Hepatocyte (in vitro differentiated cells): Measurements from ENCODE around the gene DOK5. TPM values are rescaled to one million over a fixed set of nuclear protein-coding genes. Genes with fewer than 3 reads are reported as not detected.

Experiments
- DNase-seq: peaks from one replicate; pipeline ENCODE4 v3.0.0-alpha.2; 2016; ENCODE audit warnings: low spot score
- H2AFZ ChIP-seq: fragments of 200-600 bp; sonication (generic); 2 replicates; pipeline ENCODE4 v1.6.0; 2016; ENCODE audit warnings: antibody characterized with exemption, mild to moderate bottlenecking
- H3K27ac ChIP-seq: fragments of 200-600 bp; sonication (generic); 2 replicates; pipeline ENCODE4 v1.5.1; 2016; ENCODE audit warnings: mild to moderate bottlenecking
- H3K27me3 ChIP-seq: fragments of 200-600 bp; sonication (generic); 2 replicates; pipeline ENCODE4 v1.6.1; 2016
- H3K36me3 ChIP-seq: fragments of 200-600 bp; sonication (generic); replicated peaks from 2 replicates; pipeline ENCODE4 v1.5.1; 2016; ENCODE audit warnings: low read depth; ENCODE audit not compliant: insufficient read depth
- H3K4me1 ChIP-seq: fragments of 200-600 bp; sonication (generic); 2 replicates; pipeline ENCODE4 v1.5.1; 2016; ENCODE audit warnings: mild to moderate bottlenecking, moderate library complexity; ENCODE audit not compliant: insufficient read depth
- H3K4me2 ChIP-seq: fragments of 200-600 bp; sonication (generic); 2 replicates; pipeline ENCODE4 v1.6.0; 2016
- H3K4me3 ChIP-seq: fragments of 200-600 bp; sonication (generic); 2 replicates; pipeline ENCODE4 v1.5.1; 2016; ENCODE audit warnings: mild to moderate bottlenecking
- H3K79me2 ChIP-seq: fragments of 200-600 bp; sonication (generic); 2 replicates; pipeline ENCODE4 v1.6.0; 2017; ENCODE audit warnings: mild to moderate bottlenecking
- H3K9me2 ChIP-seq: fragments of 200-600 bp; sonication (generic); replicated peaks from 2 replicates; pipeline ENCODE4 v1.6.0; 2017; ENCODE audit warnings: mild to moderate bottlenecking; ENCODE audit not compliant: insufficient read depth
- H3K9me3 ChIP-seq: fragments of 200-600 bp; sonication (generic); 2 replicates; pipeline ENCODE4 v1.5.1; 2016; ENCODE audit warnings: low read depth, mild to moderate bottlenecking
- H4K20me1 ChIP-seq: fragments of 200-600 bp; sonication (generic); 2 replicates; pipeline ENCODE4 v1.6.0; 2016; ENCODE audit warnings: mild to moderate bottlenecking; ENCODE audit not compliant: insufficient read depth, poor library complexity, severe bottlenecking
- EZH2 ChIP-seq: fragments of 200-600 bp; sonication (generic); IDR thresholded peaks from 2 replicates; pipeline ENCODE4 v1.6.1; 2016; ENCODE audit warnings: antibody characterized with exemption, mild to moderate bottlenecking, borderline replicate concordance
- EZH2phosphoT487 ChIP-seq: fragments of 200-600 bp; sonication (generic); IDR thresholded peaks from one replicate; pipeline ENCODE4 v1.6.1; 2018; ENCODE audit warnings: antibody characterized with exemption, mild to moderate bottlenecking, low read depth, moderate library complexity; ENCODE audit not compliant: unreplicated experiment, severe bottlenecking
- WGBS: methylation state at CpG from one replicate; pipeline ENCODE4 v1.1.6; 2016; ENCODE audit warnings: low lambda C conversion rate; ENCODE audit errors: missing lambda C conversion rate; 5-methylcytosine and 5-hydroxymethylcytosine counted together
- polyA plus RNA-seq: library from polyadenylated mRNA; unstranded; fragments of >200 nt; fragmentation: Nextera tagmentation; extraction: Ambion mirVana; gene quantifications from 2 replicates; pipeline ENCODE4 v1.2.1, GENCODE V29; 2016
- total RNA-seq: library from RNA; depleted of rRNA; stranded (reverse); fragments of >200 nt; gene quantifications from 2 replicates; pipeline ENCODE4 v1.2.3, GENCODE V29; 2014
- TF ChIP-seq, protein P1 (sequence below): fragments of 200-600 bp; sonication (generic); IDR thresholded peaks from 2 replicates; pipeline ENCODE4 v1.5.1; 2016; ENCODE audit warnings: antibody characterized with exemption, mild to moderate bottlenecking; ENCODE audit not compliant: poor library complexity

Gene DOK5
- total and polyA plus RNA-seq, 2 experiments from 2014 or later: 7.0 to 7.5 TPM

DNA sequence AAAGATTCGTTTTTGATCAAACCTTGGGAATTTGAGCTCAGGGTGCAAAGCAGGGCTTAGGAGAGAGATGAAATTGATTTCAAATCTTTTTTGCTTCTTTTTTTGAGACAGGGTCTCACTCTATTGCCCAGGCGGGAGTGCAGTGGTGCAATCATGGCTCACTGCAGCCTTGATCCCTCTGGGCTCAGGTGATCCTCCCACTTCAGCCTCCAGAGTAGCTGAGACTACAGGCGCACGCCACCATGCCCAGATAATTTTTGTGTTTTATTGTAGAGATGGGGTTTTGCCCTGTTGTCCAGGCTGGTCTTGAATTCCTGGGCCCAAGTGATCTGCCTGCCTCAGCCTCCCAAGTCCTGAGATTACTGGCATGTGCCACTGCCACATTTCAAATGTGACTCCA is 58.7 kb downstream of the DOK5 start:
- Histone ChIP-seq H3K79me2 (no peaks in the 10 kb centered on the region), H2AFZ (no peak overlapping the region), H3K27ac (no peak overlapping the region), H3K9me3 (no peaks in the 10 kb centered on the region), H3K4me1 (no peaks in the 10 kb centered on the region), H3K4me2 (no peak overlapping the region), H4K20me1 (no peaks in the 10 kb centered on the region), H3K4me3 (no peak overlapping the region), H3K9me2 (no peaks in the 10 kb centered on the region), H3K36me3 (no peaks in the 10 kb centered on the region), H3K27me3 (no peaks in the 10 kb centered on the region)
- WGBS: 94% methylated on average over 4 of the region's 4 CpGs
- TF ChIP-seq EZH2 (no peak), EZH2phosphoT487 (no peak)
- TF ChIP-seq, protein P1, sequence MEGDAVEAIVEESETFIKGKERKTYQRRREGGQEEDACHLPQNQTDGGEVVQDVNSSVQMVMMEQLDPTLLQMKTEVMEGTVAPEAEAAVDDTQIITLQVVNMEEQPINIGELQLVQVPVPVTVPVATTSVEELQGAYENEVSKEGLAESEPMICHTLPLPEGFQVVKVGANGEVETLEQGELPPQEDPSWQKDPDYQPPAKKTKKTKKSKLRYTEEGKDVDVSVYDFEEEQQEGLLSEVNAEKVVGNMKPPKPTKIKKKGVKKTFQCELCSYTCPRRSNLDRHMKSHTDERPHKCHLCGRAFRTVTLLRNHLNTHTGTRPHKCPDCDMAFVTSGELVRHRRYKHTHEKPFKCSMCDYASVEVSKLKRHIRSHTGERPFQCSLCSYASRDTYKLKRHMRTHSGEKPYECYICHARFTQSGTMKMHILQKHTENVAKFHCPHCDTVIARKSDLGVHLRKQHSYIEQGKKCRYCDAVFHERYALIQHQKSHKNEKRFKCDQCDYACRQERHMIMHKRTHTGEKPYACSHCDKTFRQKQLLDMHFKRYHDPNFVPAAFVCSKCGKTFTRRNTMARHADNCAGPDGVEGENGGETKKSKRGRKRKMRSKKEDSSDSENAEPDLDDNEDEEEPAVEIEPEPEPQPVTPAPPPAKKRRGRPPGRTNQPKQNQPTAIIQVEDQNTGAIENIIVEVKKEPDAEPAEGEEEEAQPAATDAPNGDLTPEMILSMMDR: no peak
- DNase-seq: no peak

DNA sequence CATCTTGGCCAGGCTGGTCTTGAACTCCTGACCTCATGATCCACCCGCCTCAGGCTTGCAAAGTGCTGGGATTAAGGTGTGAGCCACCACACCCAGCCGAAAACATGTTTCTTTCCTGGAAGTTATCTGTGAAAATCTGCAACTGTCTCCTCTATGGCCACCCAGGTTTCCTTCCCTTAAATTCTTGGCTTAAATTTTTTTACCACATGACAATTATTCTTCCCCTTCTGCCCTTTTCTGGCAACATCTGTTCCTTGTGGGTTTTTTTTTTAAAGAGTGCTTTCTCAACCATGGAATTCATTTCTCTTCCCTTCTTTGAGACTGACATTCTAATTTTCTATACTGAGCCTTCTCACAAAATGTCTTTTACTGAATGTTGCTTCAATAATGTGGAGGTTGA is 59.6 kb downstream of the DOK5 start:
- H3K79me2 ChIP-seq: no peaks in the 10 kb centered on the region
- no peaks in the 10 kb centered on the region for H3K9me3 ChIP-seq
- no peaks in the 10 kb centered on the region for H3K27me3 ChIP-seq
- 71% methylated on average over 2 of the region's 2 CpGs for WGBS
- H3K36me3 ChIP-seq: no peaks in the 10 kb centered on the region
- no peak overlapping the region for H3K4me2 ChIP-seq
- no peak overlapping the region for H2AFZ ChIP-seq
- H3K27ac ChIP-seq: no peak overlapping the region
- H3K9me2 ChIP-seq: no peaks in the 10 kb centered on the region
- no peak overlapping the region for H3K4me3 ChIP-seq
- no peak for DNase-seq
- no peaks in the 10 kb centered on the region for H4K20me1 ChIP-seq
- no peak for TF ChIP-seq EZH2
- TF ChIP-seq EZH2phosphoT487: no peak
- TF ChIP-seq, protein P1: no peak
- H3K4me1 ChIP-seq: no peaks in the 10 kb centered on the region

DNA sequence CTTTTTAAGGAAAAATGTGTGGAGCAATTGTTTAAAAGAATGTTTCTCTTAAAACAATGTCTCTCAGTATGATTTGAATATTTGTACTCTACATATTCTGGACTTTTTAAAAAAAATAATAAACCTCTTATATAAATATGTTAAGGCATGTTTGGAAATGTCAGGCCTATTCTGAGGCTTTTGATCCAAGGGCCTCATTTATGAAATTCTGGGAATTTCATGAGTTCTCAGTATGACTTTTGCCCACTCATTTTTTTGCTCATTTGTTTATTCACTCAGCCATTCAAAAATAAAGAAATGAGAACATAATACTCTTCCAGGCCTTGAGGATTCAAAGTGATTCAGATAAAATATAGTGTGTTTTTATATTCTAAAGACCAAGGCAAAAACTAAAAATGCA is 60.4 kb downstream of the DOK5 start:
- H3K4me1 ChIP-seq: no peaks in the 10 kb centered on the region
- H3K36me3 ChIP-seq: no peaks in the 10 kb centered on the region
- no peaks in the 10 kb centered on the region for H3K79me2 ChIP-seq
- TF ChIP-seq EZH2phosphoT487: no peak
- TF ChIP-seq EZH2: no peak
- TF ChIP-seq, protein P1: no peak
- no peaks in the 10 kb centered on the region for H4K20me1 ChIP-seq
- no peak for DNase-seq
- H3K4me3 ChIP-seq: no peak overlapping the region
- no peak overlapping the region for H2AFZ ChIP-seq
- no peak overlapping the region for H3K27ac ChIP-seq
- no peaks in the 10 kb centered on the region for H3K9me3 ChIP-seq
- no peaks in the 10 kb centered on the region for H3K27me3 ChIP-seq
- no peak overlapping the region for H3K4me2 ChIP-seq
- H3K9me2 ChIP-seq: no peaks in the 10 kb centered on the region

DNA sequence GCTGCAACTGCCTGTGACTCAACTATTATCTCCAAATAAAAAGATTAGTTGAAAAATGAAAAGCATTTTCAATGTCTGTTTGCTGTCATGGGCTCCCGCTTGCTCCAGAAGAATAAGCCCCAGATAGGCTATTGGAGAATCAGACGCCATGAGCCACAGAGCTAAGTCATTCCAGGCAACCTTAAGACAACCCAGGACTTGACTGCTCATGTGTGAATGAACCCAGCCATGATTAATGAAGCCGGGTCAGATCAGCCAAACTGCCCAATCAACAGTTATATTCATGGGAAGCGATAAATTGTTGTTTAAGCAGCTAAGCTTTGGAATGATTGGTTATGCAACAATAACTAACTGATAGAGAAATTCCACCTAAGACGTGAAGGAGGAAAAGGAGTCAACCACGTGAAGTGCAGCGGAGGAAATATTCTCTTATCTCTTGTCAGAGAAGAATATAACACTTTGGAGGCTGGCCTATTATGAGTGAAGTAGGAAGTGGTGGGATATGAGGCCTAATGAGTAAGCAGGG is 64.2 kb downstream of the DOK5 start:
- Histone ChIP-seq H3K36me3 (no peaks in the 10 kb centered on the region), H3K9me2 (no peaks in the 10 kb centered on the region), H4K20me1 (no peaks in the 10 kb centered on the region), H3K27me3 (no peaks in the 10 kb centered on the region), H3K79me2 (no peaks in the 10 kb centered on the region), H3K27ac (no peak overlapping the region), H3K4me1 (no peaks in the 10 kb centered on the region), H3K4me2 (no peak overlapping the region), H3K9me3 (no peaks in the 10 kb centered on the region), H2AFZ (no peak overlapping the region), H3K4me3 (no peak overlapping the region)
- WGBS: 82% methylated on average over 7 of the region's 7 CpGs
- no peak for TF ChIP-seq EZH2
- TF ChIP-seq EZH2phosphoT487: no peak
- TF ChIP-seq, protein P1: no peak
- no peak for DNase-seq
